PFSK-1 (cell line): Measurements from ENCODE around the gene EVA1B.

ENCODE experiments used
- FOXP2 ChIP-seq: optimal IDR thresholded peaks from 2 replicates; pipeline ENCODE3; 2011; ENCODE audit warnings: borderline replicate concordance, control low read depth, inconsistent platforms; ENCODE audit not compliant: insufficient read depth; ENCODE audit errors: extremely low read length, extremely low read depth
- POLR2AphosphoS5 ChIP-seq: IDR thresholded peaks from 2 replicates; pipeline ENCODE4 v1.6.1; 2012; ENCODE audit warnings: low read depth, mild to moderate bottlenecking, control low read depth, low read length, moderate library complexity
- REST ChIP-seq, 2 experiments: IDR thresholded peaks; 2 replicates each; pipeline versions ENCODE4 v1.6.1 to v1.8.0; 2011 to 2012; ENCODE audit warnings: low read depth in 2 of 2, low read length in 2 of 2, control low read depth in 1 of 2, inconsistent platforms in 1 of 2, mild to moderate bottlenecking in 1 of 2, moderate library complexity in 1 of 2; ENCODE audit not compliant: insufficient read depth in 1 of 2
- SIN3A ChIP-seq: IDR thresholded peaks from 2 replicates; pipeline ENCODE4 v1.6.1; 2012; ENCODE audit warnings: mild to moderate bottlenecking, low read length, moderate library complexity, borderline replicate concordance; ENCODE audit not compliant: insufficient read depth
- TAF1 ChIP-seq: IDR thresholded peaks from 2 replicates; pipeline ENCODE4 v1.6.1; 2012; ENCODE audit warnings: low read length, control low read depth, borderline replicate concordance; ENCODE audit not compliant: insufficient read depth

Gene EVA1B

GRCh38 chr1:36359383-36359782 lies 35.9 kb upstream of the EVA1B start:
- TF ChIP-seq SIN3A, result no peak
- TF ChIP-seq FOXP2, result no peak
- no peak for TF ChIP-seq POLR2AphosphoS5
- no peak for TF ChIP-seq REST (IDR thresholded peaks at IDR 0.05; ENCODE audit: insufficient read depth in 1 of 2, low read depth in 2 of 2, low read length in 2 of 2)

- no peak for TF ChIP-seq POLR2AphosphoS5
- no peak for TF ChIP-seq REST (IDR thresholded peaks at IDR 0.05; ENCODE audit: insufficient read depth in 1 of 2, low read depth in 2 of 2, low read length in 2 of 2)
- TF ChIP-seq SIN3A, result no peak
- no peak for TF ChIP-seq FOXP2
- no peak for TF ChIP-seq TAF1
Observed at GRCh38 chr1:36358514-36359084, 35.2 kb upstream of the EVA1B start.

- no peak for TF ChIP-seq FOXP2
- TF ChIP-seq SIN3A, result no peak
- TF ChIP-seq REST (IDR thresholded peaks at IDR 0.05; ENCODE audit: insufficient read depth in 1 of 2, low read depth in 2 of 2, low read length in 2 of 2), result no peak
- TF ChIP-seq TAF1, result no peak
- TF ChIP-seq POLR2AphosphoS5, result no peak
Observed at GRCh38 chr1:36355811-36356210, 32.4 kb upstream of the EVA1B start.

GRCh38 chr1:36354486-36354885 lies 31.0 kb upstream of the EVA1B start:
- TF ChIP-seq TAF1 (no peak), SIN3A (no peak), FOXP2 (no peak), POLR2AphosphoS5 (no peak), REST (IDR thresholded peaks at IDR 0.05; ENCODE audit: insufficient read depth in 1 of 2, low read depth in 2 of 2, low read length in 2 of 2) (no peak)

- TF ChIP-seq POLR2AphosphoS5 (no peak), REST (IDR thresholded peaks at IDR 0.05; ENCODE audit: insufficient read depth in 1 of 2, low read depth in 2 of 2, low read length in 2 of 2) (no peak), TAF1 (no peak), FOXP2 (no peak), SIN3A (no peak)
Observed at GRCh38 chr1:36352910-36353878, 29.7 kb upstream of the EVA1B start.
